A549 treated with DMSO at 1 μM for 4 hours (cell line): ENCODE data around the gene CENPVL3. TPM values are rescaled to one million over a fixed set of nuclear protein-coding genes. Genes with fewer than 3 reads are reported as not detected.

Experiments
- total RNA-seq: library from RNA; stranded (reverse); fragments of 200-300 nt; extraction: Qiagen RNA extraction; gene quantifications from 5 replicates; pipeline ENCODE4 v1.2.3, GENCODE V29; 2022; ENCODE audit warnings: low read depth

Gene CENPVL3
- 0.11 to 0.22 TPM (median 0.19 TPM) in 5 replicates for total RNA-seq

GRCh38 chrX:51618241-51619155 lies at the start of gene CENPVL3:
Gene CENPVL3, minus strand, starts transcription at chrX:51618912. Its CDS starts 39 bp downstream, at chrX:51618873.

Other genes starting within 250 kb of the CENPVL3 start
- 2.9 to 4.2 TPM (median 3.5 TPM) in 5 replicates for gene NUDT11, start 122.3 kb downstream of the CENPVL3 start, total RNA-seq
- gene CENPVL2, start 63.9 kb upstream of the CENPVL3 start, total RNA-seq = not detected in 5 replicates
- not detected in 5 replicates for gene CENPVL1, start 91.6 kb upstream of the CENPVL3 start, total RNA-seq
- gene GSPT2, start 124.5 kb upstream of the CENPVL3 start, total RNA-seq = 8.3 to 9.7 TPM (median 9.3 TPM) in 5 replicates